Lower leg skin (tissue), 3 donors: Measurements from ENCODE around the gene FAM90A1.
"Not testable (repeated sequence)": the region's sequence is repeated elsewhere in the genome, so short reads cannot be mapped to it uniquely, and the experiment has no call there.

ENCODE experiments used
- POLR2A ChIP-seq, 2 donors: fragments of 450-650 bp; IDR thresholded peaks; one replicate each; pipeline ENCODE4 v1.6.1; 2016 to 2017; ENCODE audit warnings: antibody characterized with exemption in 2 of 2, mild to moderate bottlenecking in 1 of 2, moderate library complexity in 1 of 2
- TF ChIP-seq, protein P1 (sequence below), 3 donors: fragments of 450-650 bp; IDR thresholded peaks; one replicate each; pipeline ENCODE4 v1.5.1; 2016; ENCODE audit warnings: antibody characterized with exemption in 3 of 3, mild to moderate bottlenecking in 3 of 3, moderate library complexity in 2 of 3

DNA sequence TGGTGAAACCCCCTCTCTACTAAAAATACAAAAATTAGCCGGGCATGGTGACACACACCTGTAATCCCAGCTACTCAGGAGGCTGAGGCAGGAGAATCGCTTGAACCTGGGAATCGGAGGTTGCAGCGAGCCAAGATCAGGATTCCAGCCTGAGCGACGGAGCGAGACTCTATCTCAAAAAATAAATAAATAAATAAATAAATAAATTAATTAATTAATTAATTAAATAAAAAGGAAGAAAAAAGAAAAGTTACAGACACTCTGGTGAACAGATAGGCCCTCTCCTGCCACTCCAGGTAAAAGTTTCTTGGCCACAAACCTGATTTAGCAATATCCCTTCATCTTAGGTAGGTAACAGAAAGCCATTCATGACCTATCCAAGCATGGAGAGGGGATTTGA is 44.5 kb downstream of the FAM90A1 start:
- TF ChIP-seq POLR2A (IDR thresholded peaks at IDR 0.05) = not testable (repeated sequence)
- TF ChIP-seq, protein P1, sequence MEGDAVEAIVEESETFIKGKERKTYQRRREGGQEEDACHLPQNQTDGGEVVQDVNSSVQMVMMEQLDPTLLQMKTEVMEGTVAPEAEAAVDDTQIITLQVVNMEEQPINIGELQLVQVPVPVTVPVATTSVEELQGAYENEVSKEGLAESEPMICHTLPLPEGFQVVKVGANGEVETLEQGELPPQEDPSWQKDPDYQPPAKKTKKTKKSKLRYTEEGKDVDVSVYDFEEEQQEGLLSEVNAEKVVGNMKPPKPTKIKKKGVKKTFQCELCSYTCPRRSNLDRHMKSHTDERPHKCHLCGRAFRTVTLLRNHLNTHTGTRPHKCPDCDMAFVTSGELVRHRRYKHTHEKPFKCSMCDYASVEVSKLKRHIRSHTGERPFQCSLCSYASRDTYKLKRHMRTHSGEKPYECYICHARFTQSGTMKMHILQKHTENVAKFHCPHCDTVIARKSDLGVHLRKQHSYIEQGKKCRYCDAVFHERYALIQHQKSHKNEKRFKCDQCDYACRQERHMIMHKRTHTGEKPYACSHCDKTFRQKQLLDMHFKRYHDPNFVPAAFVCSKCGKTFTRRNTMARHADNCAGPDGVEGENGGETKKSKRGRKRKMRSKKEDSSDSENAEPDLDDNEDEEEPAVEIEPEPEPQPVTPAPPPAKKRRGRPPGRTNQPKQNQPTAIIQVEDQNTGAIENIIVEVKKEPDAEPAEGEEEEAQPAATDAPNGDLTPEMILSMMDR (IDR thresholded peaks at IDR 0.05) = not testable (repeated sequence)
